ENCODE data around the gene MACC1.

- TF ChIP-seq CTCF (IDR thresholded peaks at IDR 0.05) (no peak), EZH2 (IDR thresholded peaks at IDR 0.05; ENCODE audit: borderline replicate concordance, insufficient read depth, low read depth, low read length, poor library complexity, severe bottlenecking) (no peak)
These were observed 24.7 kb upstream of the MACC1 start for GRCh38 chr7:20241911-20242261.
